Measurements from ENCODE around the gene PPM1A. TPM values are rescaled to one million over a fixed set of nuclear protein-coding genes. Genes with fewer than 3 reads are reported as not detected.

The PPM1A gene
- total RNA-seq, 8 experiments from 2014 or later = 19.5 to 36.3 (median 32.6) TPM

DNA sequence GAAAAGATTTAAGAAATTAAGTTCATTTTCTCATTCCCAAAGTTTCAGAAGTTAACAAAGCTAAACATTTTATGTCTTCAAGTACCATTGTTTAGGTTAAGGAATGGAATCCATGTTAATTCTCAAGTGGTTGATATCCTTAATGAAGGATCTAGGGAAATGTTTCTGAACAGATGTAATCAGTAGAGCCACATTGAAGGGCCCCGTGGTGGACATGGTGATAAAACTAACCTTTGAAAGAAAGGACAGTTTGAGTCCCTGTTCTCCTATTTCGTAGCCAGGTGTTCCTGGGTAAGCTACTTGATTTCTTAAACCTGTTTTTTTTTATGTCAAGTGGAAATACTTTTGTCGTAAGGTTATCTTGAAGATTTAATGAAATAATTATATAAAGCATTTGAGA lies 4.6 kb downstream of the PPM1A start:
- no peak overlapping the region for H3K4me3 ChIP-seq
- peaks cover 6 to 20% of the 10 kb centered on the region in 2 donors for H3K4me1 ChIP-seq (replicated peaks in 1 of 2)
- ATAC-seq (replicated peaks in 6 of 8) = no peak
- WGBS, 10 experiments = 80 to 100% (median 88%) methylated on average over 1 to 3 of the region's 3 CpGs; no CpG with 5 or more reads in 1 of the 10 experiments
- in situ Hi-C loops (cut with MboI; ENCODE audit: low pct_unique_long_range_greater_than_20kb in 2 of 9, low sequenced_read_pairs in 9 of 9, unreplicated experiment in 9 of 9) = no loop called here
- H3K27ac ChIP-seq = no peak overlapping the region

DNA sequence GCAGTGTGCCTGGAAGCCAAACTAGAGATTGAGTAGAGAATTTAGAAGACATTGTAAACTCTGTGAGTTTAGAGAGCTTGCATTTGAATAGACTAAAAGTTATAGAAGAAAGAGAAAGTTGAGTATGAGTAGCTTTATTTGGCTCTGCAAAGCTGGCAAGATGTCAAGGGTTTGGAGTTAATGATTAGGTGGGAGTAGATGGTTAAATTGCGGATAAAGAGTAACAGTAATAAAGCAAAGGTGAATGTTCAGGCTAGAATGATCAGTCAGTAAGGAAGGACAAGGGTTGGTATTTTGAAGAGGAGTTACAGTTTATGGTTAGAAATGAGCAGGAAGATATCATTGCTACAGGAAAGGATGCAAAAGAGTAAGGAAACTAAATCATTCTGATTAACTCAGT lies 5.2 kb downstream of the PPM1A start:
- in situ Hi-C loops (cut with MboI; ENCODE audit: low pct_unique_long_range_greater_than_20kb in 2 of 9, low sequenced_read_pairs in 9 of 9, unreplicated experiment in 9 of 9) = no loop called here
- WGBS, 10 experiments = 24 to 100% (median 72%) methylated on average over 1 of the region's 1 CpG; no CpG with 5 or more reads in 2 of the 10 experiments
- no peak overlapping the region for H3K27ac ChIP-seq
- H3K4me1 ChIP-seq (replicated peaks in 1 of 2) = peaks cover 6 to 20% of the 10 kb centered on the region in 2 donors
- no peak overlapping the region for H3K4me3 ChIP-seq
- ATAC-seq (replicated peaks in 6 of 8) = no peak

DNA sequence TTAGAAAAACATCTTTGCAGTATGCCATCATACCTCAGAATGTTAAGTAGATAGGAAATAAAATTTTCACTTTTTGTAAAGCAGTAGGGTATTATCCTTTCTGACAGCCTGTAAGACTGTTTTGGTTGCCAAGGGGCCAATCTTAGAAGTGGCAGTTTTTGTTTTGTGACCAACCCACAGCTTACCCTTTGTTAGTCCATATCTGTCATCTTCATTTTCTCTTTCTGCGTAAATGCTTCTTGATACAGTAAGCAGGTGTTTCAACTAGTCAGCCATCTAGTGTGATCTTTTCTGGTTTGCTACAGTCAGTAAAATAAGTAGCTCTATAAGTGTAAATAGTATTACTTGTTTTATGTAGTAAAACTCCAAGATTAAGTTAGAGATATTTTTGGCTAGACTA lies 8.8 kb downstream of the PPM1A start:
- H3K27ac ChIP-seq = no peak overlapping the region
- H3K4me3 ChIP-seq = no peak overlapping the region
- in situ Hi-C loops (cut with MboI; ENCODE audit: low pct_unique_long_range_greater_than_20kb in 2 of 9, low sequenced_read_pairs in 9 of 9, unreplicated experiment in 9 of 9) = no loop called here
- 83 to 100% (median 100%) methylated on average over 1 of the region's 1 CpG; no CpG with 5 or more reads in 2 of the 10 experiments for WGBS, 10 experiments
- peaks cover 0 to 4% of the 10 kb centered on the region in 2 donors for H3K4me1 ChIP-seq (replicated peaks in 1 of 2)
- ATAC-seq (replicated peaks in 6 of 8) = no peak

DNA sequence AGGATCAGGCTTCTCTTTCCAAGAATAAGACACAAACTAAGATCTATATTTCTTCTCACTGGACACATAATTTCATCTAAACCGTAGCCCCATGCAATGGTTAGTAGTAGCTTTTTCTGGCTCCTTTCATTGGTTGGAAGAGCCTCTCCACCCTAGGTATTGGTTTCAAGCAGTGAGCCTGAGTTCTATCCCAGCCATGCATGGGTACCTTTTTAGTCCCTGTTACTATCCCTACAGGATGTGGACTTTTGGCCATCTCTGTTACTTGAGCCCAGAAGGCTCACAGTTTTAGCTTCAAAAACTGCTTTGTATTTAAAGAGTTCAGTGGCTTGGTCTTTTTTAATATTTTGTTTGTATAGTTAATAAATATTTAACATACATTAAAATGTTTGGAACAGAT lies 16.1 kb downstream of the PPM1A start:
- no peaks in the 10 kb centered on the region for H3K4me1 ChIP-seq (replicated peaks in 1 of 2)
- H3K4me3 ChIP-seq = no peak overlapping the region
- no peak overlapping the region for H3K27ac ChIP-seq
- no peak for ATAC-seq (replicated peaks in 6 of 8)
- WGBS, 10 experiments = 86 to 100% (median 100%) methylated on average over 1 of the region's 1 CpG; no CpG with 5 or more reads in 2 of the 10 experiments
- in situ Hi-C loops (cut with MboI; ENCODE audit: low pct_unique_long_range_greater_than_20kb in 2 of 9, low sequenced_read_pairs in 9 of 9, unreplicated experiment in 9 of 9) = no loop called here

DNA sequence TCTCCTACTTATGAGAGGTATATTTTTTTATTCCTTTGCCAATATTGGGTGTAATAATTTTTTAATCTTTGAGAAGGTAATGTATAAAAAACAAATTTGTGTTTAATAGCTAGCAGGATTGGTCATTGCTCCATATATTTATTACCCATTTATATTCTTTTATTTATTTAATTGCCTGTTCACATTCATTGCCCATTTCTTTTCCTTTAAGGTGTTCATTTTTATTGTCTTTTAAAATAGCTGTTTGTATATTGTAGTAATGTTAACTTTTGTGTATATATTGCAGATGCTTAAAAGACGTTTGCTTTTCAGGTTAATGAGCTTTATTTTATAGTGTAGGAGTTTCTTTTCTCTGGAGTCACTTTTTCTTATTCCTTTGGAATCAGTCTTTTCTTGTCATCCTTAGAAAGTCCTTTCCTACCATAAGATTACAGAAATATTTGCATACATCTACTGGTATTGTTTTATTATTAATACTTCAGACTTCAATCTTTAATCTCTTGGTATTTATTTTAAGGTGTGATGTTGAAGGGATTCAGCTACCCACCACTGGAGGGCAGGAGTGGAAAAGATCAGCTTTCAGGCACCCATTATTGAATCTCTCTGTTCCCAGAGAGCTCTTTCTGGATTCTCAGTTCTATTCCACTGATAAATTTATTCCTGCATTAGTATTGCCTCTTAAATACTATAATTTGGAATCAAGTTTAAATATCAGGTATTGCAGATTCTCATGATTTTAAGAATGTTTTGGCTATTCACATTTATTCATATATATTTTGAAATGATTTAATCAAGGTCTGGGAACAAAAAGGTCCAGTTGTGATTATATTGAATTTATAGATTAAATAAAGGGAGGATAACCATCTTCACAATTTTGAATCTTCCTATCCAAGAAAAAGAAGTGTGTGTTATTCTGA lies 17.3 kb downstream of the PPM1A start:
- in situ Hi-C loops (cut with MboI; ENCODE audit: low pct_unique_long_range_greater_than_20kb in 2 of 9, low sequenced_read_pairs in 9 of 9, unreplicated experiment in 9 of 9) = no loop called here
- Histone ChIP-seq H3K27ac (no peak overlapping the region), H3K4me3 (no peak overlapping the region), H3K4me1 (replicated peaks in 1 of 2) (no peaks in the 10 kb centered on the region)
- ATAC-seq (replicated peaks in 6 of 8) = peak in 2 of 8 experiments; percentile 37 to 52
- 92 to 100% (median 100%) methylated on average over 1 of the region's 1 CpG; no CpG with 5 or more reads in 3 of the 10 experiments for WGBS, 10 experiments

DNA sequence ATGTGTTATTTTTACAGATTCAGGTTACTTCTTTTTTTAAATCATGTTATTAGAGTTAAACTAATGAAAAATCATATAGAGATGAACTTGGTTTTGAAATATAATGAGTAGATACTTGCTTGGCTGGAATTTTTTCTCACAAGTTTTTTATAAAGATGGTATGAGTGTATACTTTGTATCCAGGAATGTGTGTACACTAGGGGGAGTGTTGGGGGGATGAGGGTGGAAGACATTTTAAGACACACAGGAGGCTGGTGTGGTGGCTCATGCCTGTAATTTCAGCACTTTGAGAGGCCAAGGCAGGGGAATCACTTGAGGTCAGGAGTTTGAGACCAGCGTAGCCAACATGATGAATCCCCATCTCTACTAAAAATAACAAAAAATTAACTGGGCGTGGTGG lies 23.2 kb downstream of the PPM1A start:
- ATAC-seq (replicated peaks in 6 of 8) = no peak
- Histone ChIP-seq H3K4me3 (no peak overlapping the region), H3K4me1 (replicated peaks in 1 of 2) (peaks cover 3% of the 10 kb centered on the region in 2 donors), H3K27ac (no peak overlapping the region)
- in situ Hi-C loops (cut with MboI; ENCODE audit: low pct_unique_long_range_greater_than_20kb in 2 of 9, low sequenced_read_pairs in 9 of 9, unreplicated experiment in 9 of 9) = no loop called here
- 80 to 100% (median 100%) methylated on average over 1 to 2 of the region's 2 CpGs; no CpG with 5 or more reads in 3 of the 10 experiments for WGBS, 10 experiments

DNA sequence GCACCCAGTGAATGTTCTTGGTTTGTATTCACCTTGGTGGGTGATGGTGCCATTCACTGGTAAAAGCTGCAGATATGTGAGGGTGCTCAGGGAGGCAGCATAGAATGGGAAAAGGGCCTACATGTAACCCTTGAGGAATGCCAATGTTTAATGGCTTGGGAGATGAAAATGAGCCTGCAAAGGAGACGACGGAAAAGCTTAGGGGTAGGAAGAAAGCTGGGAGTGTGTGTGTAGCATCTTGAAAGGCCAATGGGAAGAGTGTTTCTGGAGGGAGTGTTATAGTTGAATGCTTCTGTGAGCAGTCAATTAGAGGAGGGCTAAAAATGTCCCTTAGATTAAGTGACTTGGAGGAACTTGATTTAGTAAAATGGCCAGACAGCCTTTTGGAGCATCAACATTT lies 24.9 kb downstream of the PPM1A start:
- in situ Hi-C loops (cut with MboI; ENCODE audit: low pct_unique_long_range_greater_than_20kb in 2 of 9, low sequenced_read_pairs in 9 of 9, unreplicated experiment in 9 of 9) = no loop called here
- H3K4me1 ChIP-seq (replicated peaks in 1 of 2) = peaks cover 3% of the 10 kb centered on the region in 2 donors
- H3K4me3 ChIP-seq = no peak overlapping the region
- WGBS, 10 experiments = 79 to 100% (median 97%) methylated on average over 2 of the region's 2 CpGs; no CpG with 5 or more reads in 4 of the 10 experiments
- ATAC-seq (replicated peaks in 6 of 8) = no peak
- H3K27ac ChIP-seq = no peak overlapping the region

DNA sequence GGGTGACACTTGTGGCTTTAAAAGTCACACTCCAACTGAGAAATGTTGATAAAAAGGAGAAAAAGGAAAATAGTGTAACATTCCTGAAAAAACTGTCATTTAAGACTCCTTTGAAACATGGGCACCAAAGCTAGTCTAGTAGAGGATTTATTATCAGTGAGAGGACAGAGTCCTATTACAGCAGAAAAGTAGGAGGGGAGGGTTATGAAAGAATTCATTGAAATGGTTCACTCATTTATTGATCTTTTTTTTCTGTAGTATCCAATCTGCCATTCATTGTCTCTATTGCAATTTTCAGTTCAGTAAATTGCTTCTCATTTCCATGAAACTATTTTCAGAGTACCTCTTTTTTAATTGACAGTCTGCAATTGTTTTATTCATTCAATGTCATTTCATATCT lies 25.4 kb downstream of the PPM1A start:
- no peak overlapping the region for H3K4me3 ChIP-seq
- peaks cover 3% of the 10 kb centered on the region in 2 donors for H3K4me1 ChIP-seq (replicated peaks in 1 of 2)
- in situ Hi-C loops (cut with MboI; ENCODE audit: low pct_unique_long_range_greater_than_20kb in 2 of 9, low sequenced_read_pairs in 9 of 9, unreplicated experiment in 9 of 9) = no loop called here
- no peak for ATAC-seq (replicated peaks in 6 of 8)
- H3K27ac ChIP-seq = no peak overlapping the region

DNA sequence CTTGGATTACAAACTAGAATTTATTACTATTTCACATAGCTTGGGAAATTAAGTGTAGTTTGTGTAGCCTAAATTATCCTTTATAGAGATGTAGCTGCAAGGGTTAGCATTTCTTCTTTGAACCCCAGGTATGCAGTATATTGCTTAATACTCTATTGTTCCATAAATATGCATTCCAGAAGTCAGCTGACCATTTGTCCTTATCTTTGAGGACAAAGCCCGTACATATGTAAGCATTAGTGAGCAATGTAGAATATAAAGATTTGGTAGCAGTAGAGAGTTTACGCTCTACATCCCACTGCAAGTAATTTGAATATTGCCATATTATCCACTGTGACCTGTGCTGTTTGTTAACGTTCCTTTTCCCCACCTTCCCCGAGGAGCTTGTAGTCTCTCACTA lies 26.9 kb downstream of the PPM1A start:
- WGBS, 10 experiments = 27 to 96% (median 50%) methylated on average over 3 to 4 of the region's 4 CpGs
- ATAC-seq (replicated peaks in 6 of 8) = peak in 1 of 8 experiments; percentile 22
- in situ Hi-C loops (cut with MboI; ENCODE audit: low pct_unique_long_range_greater_than_20kb in 2 of 9, low sequenced_read_pairs in 9 of 9, unreplicated experiment in 9 of 9) = no loop called here
- Histone ChIP-seq H3K4me1 (replicated peaks in 1 of 2) (peaks cover 3% of the 10 kb centered on the region in 2 donors), H3K27ac (no peak overlapping the region), H3K4me3 (no peak overlapping the region)

DNA sequence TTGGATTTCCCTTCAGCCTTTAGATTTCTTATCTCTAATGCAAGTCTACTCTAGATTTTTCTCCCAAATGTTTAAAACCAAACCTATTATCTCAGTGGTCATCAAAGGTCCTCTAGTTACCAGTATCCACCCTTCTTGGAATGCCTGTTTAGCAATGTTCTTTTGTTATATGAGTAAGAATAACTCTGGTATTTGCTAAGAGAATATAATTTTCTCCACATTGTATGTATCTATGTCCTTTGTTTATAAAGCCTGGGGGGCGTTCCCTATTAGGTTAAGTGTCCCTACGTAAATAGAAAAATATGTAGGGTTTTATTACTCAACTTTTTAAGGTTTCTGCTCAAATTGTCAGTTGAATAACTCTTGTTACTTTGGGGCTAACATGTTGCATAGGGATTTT lies 27.3 kb downstream of the PPM1A start:
- WGBS, 10 experiments = 41 to 100% (median 96%) methylated on average over 1 to 2 of the region's 2 CpGs; no CpG with 5 or more reads in 2 of the 10 experiments
- peaks cover 3% of the 10 kb centered on the region in 2 donors for H3K4me1 ChIP-seq (replicated peaks in 1 of 2)
- H3K4me3 ChIP-seq = no peak overlapping the region
- in situ Hi-C loops (cut with MboI; ENCODE audit: low pct_unique_long_range_greater_than_20kb in 2 of 9, low sequenced_read_pairs in 9 of 9, unreplicated experiment in 9 of 9) = no loop called here
- no peak overlapping the region for H3K27ac ChIP-seq
- ATAC-seq (replicated peaks in 6 of 8) = no peak

DNA sequence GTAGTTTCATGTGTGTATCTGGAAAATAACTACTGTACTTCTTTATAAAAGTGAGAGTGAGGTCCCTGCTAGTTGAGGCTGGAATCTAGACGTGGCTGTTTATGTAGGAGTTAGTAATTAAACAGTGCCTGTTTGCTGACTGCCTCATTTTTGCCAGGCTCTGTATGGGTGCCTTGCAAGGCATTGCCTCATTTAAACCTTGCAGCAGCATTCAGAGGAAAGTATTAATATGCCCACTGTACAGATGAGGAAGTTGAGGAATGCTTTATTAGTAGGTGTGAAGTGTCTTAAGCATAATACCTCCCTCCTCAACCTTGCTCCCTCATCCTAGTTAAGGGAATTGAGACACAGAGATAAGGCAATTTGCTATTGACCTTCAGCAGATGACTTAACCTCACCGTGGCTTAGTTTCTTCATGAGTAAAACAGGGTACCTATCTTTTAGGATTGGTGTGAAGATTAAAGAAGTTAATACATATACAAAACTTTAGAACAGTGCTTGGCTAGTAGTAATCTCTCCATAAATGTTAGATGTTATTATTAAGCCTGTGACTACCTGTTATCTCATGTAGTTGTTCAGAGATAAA lies 28.7 kb downstream of the PPM1A start:
- Histone ChIP-seq H3K4me3 (no peak overlapping the region), H3K27ac (no peak overlapping the region), H3K4me1 (replicated peaks in 1 of 2) (peaks cover 3% of the 10 kb centered on the region in 2 donors)
- in situ Hi-C loops (cut with MboI; ENCODE audit: low pct_unique_long_range_greater_than_20kb in 2 of 9, low sequenced_read_pairs in 9 of 9, unreplicated experiment in 9 of 9) = no loop called here
- ATAC-seq (replicated peaks in 6 of 8) = no peak
- 63 to 100% (median 90%) methylated on average over 1 to 2 of the region's 2 CpGs for WGBS, 10 experiments

DNA sequence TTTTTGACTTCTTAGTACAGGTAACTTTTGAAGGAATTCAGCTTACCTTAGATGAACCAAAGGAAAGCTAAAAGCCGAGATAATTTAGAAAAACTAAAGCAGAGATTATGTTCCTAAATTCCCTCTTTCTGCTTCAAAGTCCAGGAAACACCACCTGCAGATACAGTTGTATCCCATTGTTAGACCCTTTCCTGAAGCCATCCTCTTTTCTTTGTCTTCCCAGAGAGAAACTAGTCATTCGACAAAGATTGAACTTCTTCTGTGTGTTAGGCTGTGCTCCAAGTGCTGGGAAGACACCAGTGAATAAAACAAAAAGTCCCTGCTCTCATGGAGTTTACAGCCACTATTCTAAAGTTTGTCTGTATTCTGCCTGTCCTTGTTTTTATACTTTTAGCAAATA lies 29.3 kb downstream of the PPM1A start:
- Histone ChIP-seq H3K4me1 (replicated peaks in 1 of 2) (peaks cover 3% of the 10 kb centered on the region in 2 donors), H3K27ac (no peak overlapping the region), H3K4me3 (no peak overlapping the region)
- in situ Hi-C loops (cut with MboI; ENCODE audit: low pct_unique_long_range_greater_than_20kb in 2 of 9, low sequenced_read_pairs in 9 of 9, unreplicated experiment in 9 of 9) = no loop called here
- ATAC-seq (replicated peaks in 6 of 8) = no peak
- WGBS, 10 experiments = 47 to 94% (median 66%) methylated on average over 1 to 2 of the region's 2 CpGs

DNA sequence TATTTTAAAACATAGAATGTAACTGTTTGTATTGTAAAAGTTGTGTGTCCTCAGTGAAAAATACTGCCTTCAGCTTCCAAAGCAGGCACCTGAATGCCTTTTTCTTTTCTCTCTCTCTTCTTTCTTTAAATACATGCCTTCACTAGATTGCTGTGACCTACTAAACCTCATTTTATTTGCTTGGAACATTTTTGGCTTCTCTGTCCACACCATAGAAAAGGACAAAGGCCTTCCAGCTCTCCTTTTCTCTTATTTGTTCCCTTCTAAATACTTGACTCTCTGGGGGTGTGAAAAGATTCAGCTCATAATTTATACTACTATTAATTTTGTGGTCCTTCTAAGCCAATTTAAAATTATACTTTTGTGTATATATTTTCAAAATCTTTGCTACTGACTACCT lies 38.4 kb downstream of the PPM1A start:
- Histone ChIP-seq H3K4me3 (no peak overlapping the region), H3K27ac (no peak overlapping the region), H3K4me1 (replicated peaks in 1 of 2) (no peaks in the 10 kb centered on the region)
- in situ Hi-C loops (cut with MboI; ENCODE audit: low pct_unique_long_range_greater_than_20kb in 2 of 9, low sequenced_read_pairs in 9 of 9, unreplicated experiment in 9 of 9) = no loop called here
- no peak for ATAC-seq (replicated peaks in 6 of 8)

Data from motor neuron (in vitro differentiated cells).